K562 (cell line): ENCODE results near the gene SET. TPM values are rescaled to one million over a fixed set of nuclear protein-coding genes. Genes with fewer than 3 reads are reported as not detected.

Experiments used
- ADNP ChIP-seq: fragments of 200-800 bp; sonication (Bioruptor generic); IDR thresholded peaks from 2 replicates; pipeline ENCODE4 v1.6.1; 2016; ENCODE audit warnings: missing genetic modification characterization, missing compliant biosample characterization
- EGR1 ChIP-seq: fragments of 450-650 bp; conservative IDR thresholded peaks from 2 replicates; pipeline ENCODE4 v1.6.1; 2017; ENCODE audit warnings: mild to moderate bottlenecking
- ETV6 ChIP-seq, 3 experiments: fragments of 150-350 bp in 1 of 3; sonication (generic) in 1 of 3; formaldehyde crosslinking in 1 of 3; IDR thresholded peaks; 2 replicates each; pipeline versions ENCODE4 v1.6.1 to v1.8.0; 2014 to 2022; ENCODE audit warnings: borderline replicate concordance in 2 of 3, low read depth in 2 of 3, antibody characterized with exemption in 1 of 3, low read length in 1 of 3, mild to moderate bottlenecking in 1 of 3, missing genetic modification reagents in 1 of 3
- HLTF ChIP-seq: fragments of 450-650 bp; IDR thresholded peaks from 2 replicates; pipeline ENCODE4 v1.6.1; 2016
- JUND ChIP-seq, 2 experiments: IDR thresholded peaks; 2 replicates in 1 of 2; 3 replicates in 1 of 2; pipeline ENCODE4 v1.6.1; 2011; ENCODE audit warnings: borderline replicate concordance in 2 of 2, low read depth in 2 of 2, low read length in 2 of 2, improper control_type of control experiment in 1 of 2, missing biosample characterization in 1 of 2, missing genetic modification characterization in 1 of 2, missing genetic modification reagents in 1 of 2
- MYC ChIP-seq, 2 experiments: fragments of 250-450 bp in 1 of 2; sonication (Bioruptor Pico) in 1 of 2; IDR thresholded peaks; 2 replicates each; pipeline versions ENCODE4 v1.5.1 to v1.6.1; 2012 to 2021; ENCODE audit warnings: low read depth in 2 of 2, borderline replicate concordance in 1 of 2, improper control_type of control experiment in 1 of 2, low read length in 1 of 2, mild to moderate bottlenecking in 1 of 2, moderate library complexity in 1 of 2
- NCOA1 ChIP-seq: fragments of 450-650 bp; IDR thresholded peaks from 2 replicates; pipeline ENCODE4 v1.6.1; 2016; ENCODE audit warnings: low read depth
- POU5F1 ChIP-seq: fragments of 150-350 bp; IDR thresholded peaks from 2 replicates; pipeline ENCODE4 v1.6.1; 2014; ENCODE audit warnings: borderline replicate concordance, low read length, low read depth, mild to moderate bottlenecking; ENCODE audit not compliant: partially characterized antibody
- SMAD4 ChIP-seq: fragments of 250-450 bp; sonication (Bioruptor Pico); conservative IDR thresholded peaks from 2 replicates; pipeline ENCODE4 v1.8.0; 2021; ENCODE audit warnings: inconsistent platforms, mild to moderate bottlenecking, moderate library complexity
- SMARCE1 ChIP-seq: fragments of 450-650 bp; IDR thresholded peaks from 2 replicates; pipeline ENCODE4 v1.7.1; 2016; ENCODE audit warnings: mild to moderate bottlenecking
- SOX6 ChIP-seq: fragments of 450-650 bp; IDR thresholded peaks from 2 replicates; pipeline ENCODE4 v1.6.1; 2014; ENCODE audit warnings: mild to moderate bottlenecking
- STAT5B ChIP-seq: fragments of 250-450 bp; sonication (Bioruptor Pico); IDR thresholded peaks from 2 replicates; pipeline ENCODE4 v1.8.0; 2021; ENCODE audit warnings: mild to moderate bottlenecking, inconsistent platforms
- ZNF3 ChIP-seq: fragments of 250-450 bp; sonication (Bioruptor Pico); IDR thresholded peaks from 2 replicates; pipeline ENCODE4 v1.5.0; 2021; ENCODE audit warnings: mild to moderate bottlenecking, moderate library complexity
- ZNF431 ChIP-seq: sonication (generic); formaldehyde crosslinking; IDR thresholded peaks from 2 replicates; pipeline ENCODE4 v1.8.0; 2022; ENCODE audit warnings: mild to moderate bottlenecking, missing genetic modification reagents
- ZNF695 ChIP-seq: fragments of 450-650 bp; formaldehyde crosslinking; IDR thresholded peaks from 2 replicates; pipeline ENCODE4 v1.4.0; 2020; ENCODE audit warnings: mild to moderate bottlenecking, moderate library complexity
- ZNF780A ChIP-seq: fragments of 250-450 bp; sonication (Bioruptor Pico); IDR thresholded peaks from 2 replicates; pipeline ENCODE4 v1.5.0; 2021; ENCODE audit warnings: mild to moderate bottlenecking
- polyA plus RNA-seq, 8 experiments: library from polyadenylated mRNA; depleted of rRNA in 4 of 8; stranded (reverse) in 5 of 8; unstranded in 3 of 8; fragments of >200 nt; fragmentation: Nextera tagmentation in 2 of 8; fragmentation: Illumina TruSeq in 1 of 8; extraction: Ambion mirVana in 2 of 8; extraction: Trizol in 1 of 8; gene quantifications; 2 replicates each; pipeline versions ENCODE4 v1.2.1 to v1.2.3, GENCODE V29; 2011 to 2014; ENCODE audit warnings: inconsistent platforms in 1 of 8, missing spikeins in 1 of 8
- total RNA-seq, 7 experiments: library from RNA; depleted of rRNA in 6 of 7; stranded (reverse); fragments of >200 nt in 6 of 7; fragmentation: Illumina TruSeq in 2 of 7; extraction: Trizol in 2 of 7; gene quantifications; 2 replicates each; pipeline versions ENCODE4 v1.2.1 to v1.2.3, GENCODE V29; 2011 to 2021; ENCODE audit warnings: low replicate concordance in 1 of 7
- TF ChIP-seq, protein P1 (sequence below): IDR thresholded peaks from 3 replicates; pipeline ENCODE4 v1.6.1; 2011; ENCODE audit warnings: borderline replicate concordance, mild to moderate bottlenecking; ENCODE audit not compliant: insufficient read length, insufficient read depth
- TF ChIP-seq, protein P2 (sequence below): IDR thresholded peaks from 2 replicates; pipeline ENCODE4 v1.6.1; 2016; ENCODE audit warnings: missing genetic modification characterization, missing compliant biosample characterization

The SET gene
- total and polyA plus RNA-seq, 9 of the 15 experiments (the other 6 are each of a cell fraction or from before 2014, with no cell fraction given) = 404 to 1,447 (median 907) TPM

DNA sequence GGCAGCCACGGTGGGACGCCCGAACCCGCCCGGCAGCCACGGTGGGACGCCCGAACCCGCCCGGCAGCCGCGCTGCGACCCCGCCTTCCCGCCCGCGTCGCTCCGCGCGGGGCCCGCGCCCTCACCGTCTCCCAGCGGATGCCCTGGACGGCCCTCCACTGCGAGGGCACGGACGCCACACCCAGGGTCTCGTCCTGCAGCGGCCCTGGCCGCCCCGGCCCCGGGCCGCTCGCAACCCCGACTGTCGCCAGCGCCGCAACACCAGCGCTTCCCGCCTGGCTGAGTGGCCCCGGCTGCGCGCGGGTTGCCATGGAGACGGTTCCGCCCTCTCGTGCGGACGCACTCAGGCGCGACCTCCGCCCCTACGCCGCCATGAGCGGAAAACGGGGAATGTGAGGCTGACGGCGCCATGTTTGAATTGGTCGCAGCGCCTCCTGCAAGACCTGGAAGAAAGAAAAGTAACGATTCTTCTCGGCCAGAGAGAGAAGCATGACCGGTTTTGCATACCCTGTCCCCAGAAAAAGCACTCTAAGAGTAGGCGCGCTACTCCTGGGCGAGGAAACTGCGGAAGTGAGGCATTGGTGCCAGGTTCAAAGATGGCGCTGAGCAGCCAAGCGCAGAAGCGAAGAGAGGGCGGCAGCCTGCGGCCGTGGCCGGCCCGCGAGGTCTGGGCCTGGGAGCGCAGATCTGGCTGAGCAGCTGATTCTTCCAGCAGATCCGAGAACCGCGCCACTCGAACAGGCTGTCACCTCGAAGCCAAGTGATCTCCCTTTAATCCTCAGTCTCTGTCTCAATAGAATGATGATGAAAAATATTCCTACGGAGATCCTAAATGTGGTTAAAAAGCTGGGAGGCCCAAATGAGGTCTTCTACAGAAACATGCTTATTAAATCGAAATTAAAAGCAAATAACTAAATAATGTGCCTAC lies 32.3 kb upstream of the SET start, which contains the start of gene DYNC2I2 (continued):
- TF ChIP-seq NCOA1 = peak; percentile 57; the same call in 1 of the 2 replicates
- TF ChIP-seq JUND (IDR thresholded peaks at IDR 0.05; ENCODE audit: borderline replicate concordance, low read depth, low read length) = peak; percentile 71
- peak; percentile 79; the same call in 2 of the 3 replicates for TF ChIP-seq JUND (tag; IDR thresholded peaks at IDR 0.05; ENCODE audit: borderline replicate concordance, low read depth, low read length)
- peak; percentile 59 for TF ChIP-seq SOX6
- peak; percentile 94 for TF ChIP-seq MYC (IDR thresholded peaks at IDR 0.05; ENCODE audit: low read depth, low read length)
- peak; percentile 97 for TF ChIP-seq MYC (CRISPR knock-in tag; IDR thresholded peaks at IDR 0.05; ENCODE audit: borderline replicate concordance, low read depth)
- peak; percentile 91 for TF ChIP-seq SMAD4 (CRISPR knock-in tag)
- no peak for TF ChIP-seq POU5F1
- TF ChIP-seq, protein P1, sequence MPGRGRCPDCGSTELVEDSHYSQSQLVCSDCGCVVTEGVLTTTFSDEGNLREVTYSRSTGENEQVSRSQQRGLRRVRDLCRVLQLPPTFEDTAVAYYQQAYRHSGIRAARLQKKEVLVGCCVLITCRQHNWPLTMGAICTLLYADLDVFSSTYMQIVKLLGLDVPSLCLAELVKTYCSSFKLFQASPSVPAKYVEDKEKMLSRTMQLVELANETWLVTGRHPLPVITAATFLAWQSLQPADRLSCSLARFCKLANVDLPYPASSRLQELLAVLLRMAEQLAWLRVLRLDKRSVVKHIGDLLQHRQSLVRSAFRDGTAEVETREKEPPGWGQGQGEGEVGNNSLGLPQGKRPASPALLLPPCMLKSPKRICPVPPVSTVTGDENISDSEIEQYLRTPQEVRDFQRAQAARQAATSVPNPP = no peak
- peak in 1 of 2 experiments; percentile 44; a peak in 1 of 4 replicates for TF ChIP-seq ETV6 (IDR thresholded peaks at IDR 0.05; ENCODE audit: borderline replicate concordance in 1 of 2, low read depth in 2 of 2, low read length in 1 of 2)
- TF ChIP-seq ETV6 (CRISPR knock-in tag; IDR thresholded peaks at IDR 0.05; ENCODE audit: borderline replicate concordance) = no peak
- no peak for TF ChIP-seq ZNF780A (CRISPR knock-in tag)
- peak; percentile 57; the same call in 1 of the 2 replicates for TF ChIP-seq ZNF695 (CRISPR knock-in tag)
- TF ChIP-seq ADNP = no peak
- TF ChIP-seq EGR1 = peak; percentile 92
- TF ChIP-seq ZNF3 (CRISPR knock-in tag) = no peak
- peak; percentile 47; the same call in 1 of the 2 replicates for TF ChIP-seq HLTF
- no peak; the same call in 1 of the 2 replicates for TF ChIP-seq ZNF431 (CRISPR knock-in tag)
- no peak; the same call in 1 of the 2 replicates for TF ChIP-seq SMARCE1
- TF ChIP-seq, protein P2, sequence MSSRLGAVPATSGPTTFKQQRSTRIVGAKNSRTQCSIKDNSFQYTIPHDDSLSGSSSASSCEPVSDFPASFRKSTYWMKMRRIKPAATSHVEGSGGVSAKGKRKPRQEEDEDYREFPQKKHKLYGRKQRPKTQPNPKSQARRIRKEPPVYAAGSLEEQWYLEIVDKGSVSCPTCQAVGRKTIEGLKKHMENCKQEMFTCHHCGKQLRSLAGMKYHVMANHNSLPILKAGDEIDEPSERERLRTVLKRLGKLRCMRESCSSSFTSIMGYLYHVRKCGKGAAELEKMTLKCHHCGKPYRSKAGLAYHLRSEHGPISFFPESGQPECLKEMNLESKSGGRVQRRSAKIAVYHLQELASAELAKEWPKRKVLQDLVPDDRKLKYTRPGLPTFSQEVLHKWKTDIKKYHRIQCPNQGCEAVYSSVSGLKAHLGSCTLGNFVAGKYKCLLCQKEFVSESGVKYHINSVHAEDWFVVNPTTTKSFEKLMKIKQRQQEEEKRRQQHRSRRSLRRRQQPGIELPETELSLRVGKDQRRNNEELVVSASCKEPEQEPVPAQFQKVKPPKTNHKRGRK (tag) = no peak
- no peak for TF ChIP-seq STAT5B
